B cell (primary cell): Measurements from ENCODE around the gene ZMYND19. TPM values are rescaled to one million over a fixed set of nuclear protein-coding genes. Genes with fewer than 3 reads are reported as not detected.
"Not testable (repeated sequence)": the region's sequence is repeated elsewhere in the genome, so short reads cannot be mapped to it uniquely, and the experiment has no call there.

Experiments
- ATAC-seq: fragments of 200-7000 bp; cut with Tn5 transposase; one replicate; pipeline ENCODE4 v1.10.0; 2021; ENCODE audit warnings: low read depth, mild to moderate bottlenecking, moderate number of reproducible peaks, moderate library complexity
- CTCF ChIA-PET: fragments of 350-600 bp; sonication (Branson Sonifier 250); formaldehyde crosslinking; loops from one replicate; lab custom pipeline; 2021; ENCODE audit warnings: antibody characterized with exemption, inconsistent platforms; lab: Charles Lee
- POLR2A ChIA-PET: fragments of 350-600 bp; sonication (Branson Sonifier 250); formaldehyde crosslinking; loops from one replicate; lab custom pipeline; 2021; ENCODE audit warnings: antibody characterized with exemption; lab: Charles Lee
- DNase-seq: peaks from one replicate; pipeline ENCODE4 v3.0.0; 2013
- H2AFZ ChIP-seq: 2 replicates; pipeline ENCODE4 v1.6.1; 2012; ENCODE audit warnings: mild to moderate bottlenecking, low read depth, low read length; ENCODE audit not compliant: insufficient read depth, poor library complexity, severe bottlenecking
- H3K27ac ChIP-seq, 2 donors: 1 replicate in 1 of 2; 2 replicates in 1 of 2; pipeline ENCODE4 v1.5.1; 2012 to 2013; ENCODE audit warnings: low read length in 2 of 2, mild to moderate bottlenecking in 2 of 2, moderate library complexity in 1 of 2
- H3K27me3 ChIP-seq, 4 experiments: fragments of 200-600 bp in 1 of 4; sonication (generic) in 1 of 4; replicated peaks in 1 of 4; 1 replicate in 2 of 4; 2 replicates in 2 of 4; pipeline versions ENCODE4 v1.6.1 to v1.7.0; 2013 to 2016; ENCODE audit warnings: low read length in 3 of 4, mild to moderate bottlenecking in 2 of 4, mixed read lengths in 1 of 4, moderate library complexity in 1 of 4; ENCODE audit not compliant: insufficient read depth in 4 of 4, control insufficient read depth in 3 of 4; ENCODE audit errors: control extremely low read depth in 1 of 4
- H3K36me3 ChIP-seq, 2 experiments: replicated peaks in 1 of 2; 1 replicate in 1 of 2; 2 replicates in 1 of 2; pipeline versions ENCODE4 v1.6.1 to v1.7.1; 2013; ENCODE audit warnings: low read length in 1 of 2; ENCODE audit not compliant: insufficient read depth in 2 of 2, control insufficient read depth in 1 of 2; ENCODE audit errors: control extremely low read depth in 1 of 2, extremely low read depth in 1 of 2
- H3K4me1 ChIP-seq, 2 donors: fragments of 200-600 bp in 1 of 2; sonication (generic) in 1 of 2; 1 replicate in 1 of 2; 2 replicates in 1 of 2; pipeline versions ENCODE4 v1.5.1 to v1.6.1; 2013 to 2017; ENCODE audit warnings: low read length in 2 of 2; ENCODE audit not compliant: control insufficient read depth in 2 of 2, insufficient read depth in 2 of 2
- H3K4me2 ChIP-seq: replicated peaks from 2 replicates; pipeline ENCODE3; 2012; ENCODE audit warnings: mild to moderate bottlenecking, low read depth, low read length; ENCODE audit not compliant: poor library complexity, severe bottlenecking
- H3K4me3 ChIP-seq, 5 experiments: fragments of 200-600 bp in 1 of 5; sonication (generic) in 1 of 5; 1 replicate in 3 of 5; 2 replicates in 2 of 5; pipeline versions ENCODE4 v1.5.1 to v1.7.0; 2011 to 2016; ENCODE audit warnings: low read length in 4 of 5, mild to moderate bottlenecking in 4 of 5, low read depth in 2 of 5, control low read depth in 1 of 5, moderate library complexity in 1 of 5; ENCODE audit not compliant: insufficient read depth in 1 of 5; ENCODE audit errors: control extremely low read depth in 1 of 5, extremely low read depth in 1 of 5
- H3K79me2 ChIP-seq: fragments of 200-600 bp; sonication (generic); one replicate; pipeline ENCODE4 v1.6.0; 2016; ENCODE audit warnings: low read length; ENCODE audit not compliant: control insufficient read depth, insufficient read depth
- H3K9ac ChIP-seq: fragments of 200-600 bp; sonication (generic); 2 replicates; pipeline ENCODE4 v1.6.1; 2017; ENCODE audit warnings: mild to moderate bottlenecking, low read length, moderate library complexity
- H3K9me3 ChIP-seq, 3 donors: one replicate each; pipeline versions ENCODE4 v1.6.1 to v1.7.1; 2013; ENCODE audit warnings: low read length in 2 of 3; ENCODE audit not compliant: control insufficient read depth in 2 of 3, insufficient read depth in 1 of 3; ENCODE audit errors: control extremely low read depth in 1 of 3
- H4K20me1 ChIP-seq: 2 replicates; pipeline ENCODE4 v1.6.0; 2012; ENCODE audit warnings: mild to moderate bottlenecking, low read length; ENCODE audit not compliant: insufficient read depth, control insufficient read depth, poor library complexity, severe bottlenecking
- H3K27ac Mint-ChIP-seq: one replicate; pipeline ENCODE4 v1.8.0; 2021; ENCODE audit warnings: mixed read lengths
- H3K27me3 Mint-ChIP-seq: one replicate; pipeline ENCODE4 v1.8.0; 2021; ENCODE audit warnings: mixed read lengths
- H3K4me1 Mint-ChIP-seq: one replicate; pipeline ENCODE4 v1.8.0; 2021; ENCODE audit warnings: mixed read lengths
- H3K4me3 Mint-ChIP-seq: one replicate; pipeline ENCODE4 v1.8.0; 2021; ENCODE audit warnings: mixed read lengths
- H3K9me3 Mint-ChIP-seq: one replicate; pipeline ENCODE4 v1.8.0; 2022; ENCODE audit warnings: mixed read lengths; ENCODE audit not compliant: insufficient read depth
- EZH2 ChIP-seq: IDR thresholded peaks from 2 replicates; pipeline ENCODE4 v1.6.1; 2012; ENCODE audit warnings: borderline replicate concordance, low read depth, mild to moderate bottlenecking, moderate library complexity, low read length; ENCODE audit not compliant: insufficient read depth, poor library complexity, severe bottlenecking
- WGBS: methylation state at CpG from one replicate; pipeline ENCODE4 v1.1.5; 2013; ENCODE audit warnings: missing lambda C conversion rate; ENCODE audit not compliant: insufficient coverage; 5-methylcytosine and 5-hydroxymethylcytosine counted together
- intact Hi-C: fragments of 100-400 bp; cut with micrococcal nuclease; formaldehyde crosslinking; loops from one replicate; pipeline ENCODE4 v1.10.0; 2022
- polyA plus RNA-seq: library from polyadenylated mRNA; depleted of rRNA; stranded (reverse); fragments of >200 nt; gene quantifications from 2 replicates; pipeline ENCODE4 v1.2.3, GENCODE V29; 2012
- total RNA-seq, 2 donors: library from RNA; stranded (reverse); fragments of 120-200 nt in 1 of 2; gene quantifications; 1 replicate in 1 of 2; 2 replicates in 1 of 2; pipeline versions ENCODE4 v1.2.3 to v1.2.4, GENCODE V29; 2013 to 2022
- TF ChIP-seq, protein P1 (sequence below): fragments of 200-600 bp; IDR thresholded peaks from one replicate; pipeline ENCODE4 v1.8.0; 2022; ENCODE audit warnings: antibody characterized with exemption, mild to moderate bottlenecking

Gene ZMYND19
- total and polyA plus RNA-seq, 2 donors (not counting 1 experiment from before 2014, with no cell fraction given) = 22.0 to 24.1 TPM

GRCh38 chr9:137630126-137630525 is 39.8 kb upstream of the ZMYND19 start:
- H3K27ac Mint-ChIP-seq = peak overlapping the region; percentile 11

DNA sequence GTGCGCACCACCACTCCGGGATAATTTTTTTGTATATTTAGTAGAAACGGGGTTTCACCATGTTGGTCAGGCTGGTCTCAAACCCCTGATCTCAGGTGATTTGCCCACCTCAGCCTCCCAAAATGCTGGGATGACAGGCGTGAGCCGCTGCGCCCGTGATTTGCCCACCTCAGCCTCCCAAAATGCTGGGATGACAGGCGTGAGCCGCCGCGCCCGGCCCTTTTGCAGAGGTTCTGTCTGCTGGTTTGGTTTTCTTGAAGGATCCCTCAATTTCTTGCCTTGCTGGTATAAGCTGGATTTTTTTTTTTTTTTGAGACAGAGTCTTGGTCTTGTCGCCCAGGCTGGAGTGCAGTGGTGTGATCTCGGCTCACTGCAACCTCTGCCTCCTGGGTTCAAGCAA is 37.1 kb upstream of the ZMYND19 start:
- H3K4me3 Mint-ChIP-seq, ATAC-seq, H3K9me3 Mint-ChIP-seq, intact Hi-C loops, H3K9me3 ChIP-seq, H3K4me2 ChIP-seq, DNase-seq, H3K36me3 ChIP-seq, H3K27me3 ChIP-seq, H3K4me3 ChIP-seq, H3K27me3 Mint-ChIP-seq, H3K27ac Mint-ChIP-seq, H2AFZ ChIP-seq, H3K9ac ChIP-seq: not testable (repeated sequence)
- peaks cover 49% of the 10 kb centered on the region for H3K4me1 Mint-ChIP-seq
- peaks cover 33 to 60% of the 10 kb centered on the region in 2 donors for H3K4me1 ChIP-seq
- peaks cover 98% of the 10 kb centered on the region for H3K79me2 ChIP-seq
- H4K20me1 ChIP-seq = peaks cover 58% of the 10 kb centered on the region
- peak overlapping the region in 1 of 2 donors; percentile 82 for H3K27ac ChIP-seq
- ChIA-PET POLR2A (interaction anchor here (1.6 kb wide), 1 partner anchor 8 kb away, joined by 10 read pairs; the partner anchor contains the start of gene EHMT1), CTCF (interaction anchor here (0.7 kb wide), 1 partner anchor 54 kb away, joined by 3 read pairs; no protein-coding TSS in a partner anchor)
- 100% methylated on average over 2 of the region's 14 CpGs for WGBS

More at GRCh38 chr9:137630126-137630525, 39.8 kb upstream of the ZMYND19 start:
- TF ChIP-seq, protein P1, sequence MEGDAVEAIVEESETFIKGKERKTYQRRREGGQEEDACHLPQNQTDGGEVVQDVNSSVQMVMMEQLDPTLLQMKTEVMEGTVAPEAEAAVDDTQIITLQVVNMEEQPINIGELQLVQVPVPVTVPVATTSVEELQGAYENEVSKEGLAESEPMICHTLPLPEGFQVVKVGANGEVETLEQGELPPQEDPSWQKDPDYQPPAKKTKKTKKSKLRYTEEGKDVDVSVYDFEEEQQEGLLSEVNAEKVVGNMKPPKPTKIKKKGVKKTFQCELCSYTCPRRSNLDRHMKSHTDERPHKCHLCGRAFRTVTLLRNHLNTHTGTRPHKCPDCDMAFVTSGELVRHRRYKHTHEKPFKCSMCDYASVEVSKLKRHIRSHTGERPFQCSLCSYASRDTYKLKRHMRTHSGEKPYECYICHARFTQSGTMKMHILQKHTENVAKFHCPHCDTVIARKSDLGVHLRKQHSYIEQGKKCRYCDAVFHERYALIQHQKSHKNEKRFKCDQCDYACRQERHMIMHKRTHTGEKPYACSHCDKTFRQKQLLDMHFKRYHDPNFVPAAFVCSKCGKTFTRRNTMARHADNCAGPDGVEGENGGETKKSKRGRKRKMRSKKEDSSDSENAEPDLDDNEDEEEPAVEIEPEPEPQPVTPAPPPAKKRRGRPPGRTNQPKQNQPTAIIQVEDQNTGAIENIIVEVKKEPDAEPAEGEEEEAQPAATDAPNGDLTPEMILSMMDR = no peak
- no peak for TF ChIP-seq EZH2
- Mint-ChIP-seq H3K4me1 (peaks cover 59% of the 10 kb centered on the region), H3K4me3 (peak overlapping the region; percentile 0), H3K9me3 (no peaks in the 10 kb centered on the region), H3K27me3 (no peaks in the 10 kb centered on the region)
- DNase-seq = no peak
- intact Hi-C loops = no loop called here
- no peaks in the 10 kb centered on the region for H3K9me3 ChIP-seq
- H3K27me3 ChIP-seq = no peaks in the 10 kb centered on the region
- H3K9ac ChIP-seq = no peak overlapping the region
- no peak overlapping the region for H3K27ac ChIP-seq
- POLR2A ChIA-PET = no interaction called here
- peaks cover 33 to 61% of the 10 kb centered on the region in 2 donors for H3K4me1 ChIP-seq
- H3K79me2 ChIP-seq = peaks cover 97% of the 10 kb centered on the region
- 60% methylated on average over 1 of the region's 1 CpG for WGBS
- H3K36me3 ChIP-seq = no peaks in the 10 kb centered on the region
- CTCF ChIA-PET = interaction anchor here (0.9 kb wide), 1 partner anchor 11 kb away, joined by 3 read pairs; the partner anchor contains the start of gene EHMT1
- no peak for ATAC-seq
- peak overlapping the region; percentile 2 for H3K4me2 ChIP-seq
- no peak overlapping the region for H3K4me3 ChIP-seq
- peaks cover 66% of the 10 kb centered on the region for H4K20me1 ChIP-seq
- no peak overlapping the region for H2AFZ ChIP-seq
